ENCODE measurements around the gene BOK. TPM values are rescaled to one million over a fixed set of nuclear protein-coding genes. Genes with fewer than 3 reads are reported as not detected.

The BOK gene
- total RNA-seq, 1 experiment from 2014 or later: 41.5 TPM

- Histone ChIP-seq H3K79me2 (ENCODE audit: insufficient read depth, low read length) (peaks cover 42% of the 10 kb centered on the region), H3K4me3 (replicated peaks in 1 of 2; ENCODE audit: low read depth in 1 of 2, low read length in 2 of 2) (no peak overlapping the region), H3K9me3 (ENCODE audit: control insufficient read depth in 1 of 2, insufficient read depth in 1 of 2, low read depth in 1 of 2, low read length in 2 of 2) (no peaks in the 10 kb centered on the region), H3K36me3 (ENCODE audit: control insufficient read depth in 1 of 2, insufficient read depth in 2 of 2, low read length in 2 of 2) (peaks cover 4 to 13% of the 10 kb centered on the region in 2 experiments; a peak in 3 of 4 replicates), H3K4me1 (ENCODE audit: control insufficient read depth in 1 of 2, insufficient read depth in 2 of 2, low read length in 2 of 2) (peaks cover 21 to 37% of the 10 kb centered on the region in 2 experiments; a peak in 3 of 4 replicates), H3K9me2 (ENCODE audit: insufficient read depth) (no peaks in the 10 kb centered on the region), H3K9ac (ENCODE audit: low read length) (no peak overlapping the region), H4K20me1 (ENCODE audit: insufficient read depth) (no peaks in the 10 kb centered on the region), H3K4me2 (ENCODE audit: low read length) (no peak overlapping the region), H3K27me3 (ENCODE audit: insufficient read depth, low read length) (no peaks in the 10 kb centered on the region), H2AFZ (ENCODE audit: low read depth, low read length, poor library complexity, severe bottlenecking) (no peak overlapping the region), H3K27ac (ENCODE audit: low read depth, low read length) (no peak overlapping the region; the same call in 1 of the 2 replicates)
- ChIA-PET CTCF (no interaction called here), POLR2A (no interaction called here), RAD21 (ENCODE audit: low non-redundant PET in 1 of 2, low total read pairs in 2 of 2, uncharacterized antibody in 2 of 2, unreplicated experiment in 2 of 2) (no interaction called here)
- no peak for TF ChIP-seq ZNF274 (IDR thresholded peaks at IDR 0.05; ENCODE audit: low read depth, low read length)
- TF ChIP-seq ZFX (IDR thresholded peaks at IDR 0.05): no peak
- no peak for TF ChIP-seq POLR2AphosphoS5 (IDR thresholded peaks at IDR 0.05; ENCODE audit: low read depth, low read length)
- no peak for TF ChIP-seq ATF3 (IDR thresholded peaks at IDR 0.05)
- no peak for TF ChIP-seq FOSL1 (IDR thresholded peaks at IDR 0.05; ENCODE audit: low read depth)
- no peak for TF ChIP-seq EGR1 (IDR thresholded peaks at IDR 0.05; ENCODE audit: low read depth)
- no peak for TF ChIP-seq SP1 (IDR thresholded peaks at IDR 0.05; ENCODE audit: low read depth)
- no peak for TF ChIP-seq YY1 (IDR thresholded peaks at IDR 0.05; ENCODE audit: extremely low read depth, insufficient replicate concordance, low read depth, low read length)
- TF ChIP-seq ZBTB33 (IDR thresholded peaks at IDR 0.05; ENCODE audit: extremely low read depth, insufficient replicate concordance, low read length): no peak
- TF ChIP-seq CTCF (IDR thresholded peaks at IDR 0.05 in 2 of 3, conservative IDR thresholded peaks at IDR 0.05 in 1 of 3; ENCODE audit: borderline replicate concordance in 1 of 3, insufficient read depth in 1 of 3, low read depth in 2 of 3, low read length in 2 of 3): no peak
- no peak for TF ChIP-seq EZH2phosphoT487 (IDR thresholded peaks at IDR 0.05; ENCODE audit: borderline replicate concordance)
- no peak for TF ChIP-seq POLR2A (IDR thresholded peaks at IDR 0.05; ENCODE audit: borderline replicate concordance, extremely low read depth, insufficient read depth, insufficient read length)
- no peak for TF ChIP-seq SIN3A (IDR thresholded peaks at IDR 0.05; ENCODE audit: low read depth)
- TF ChIP-seq TCF7L2 (IDR thresholded peaks at IDR 0.05; ENCODE audit: borderline replicate concordance, extremely low read depth, insufficient read depth, insufficient read length): no peak
- intact Hi-C loops (cut with micrococcal nuclease): no loop called here
- no peak for DNase-seq (ENCODE audit: low read depth, low spot score)
- no peak for ATAC-seq
- BruUV-seq (replicated peaks): no TSS peak
Measured at GRCh38 chr2:241563571-241563980, 5.0 kb downstream of the BOK start.

Data from HCT116 (cell line).